ENCODE results near the gene PCDHA6. TPM values are rescaled to one million over a fixed set of nuclear protein-coding genes. Genes with fewer than 3 reads are reported as not detected.

PCDHA6 gene
- total RNA-seq, 1 donor from 2014 or later, result 12.5 TPM

- no peak for DNase-seq (ENCODE audit: low spot score, unreplicated experiment)
- Mint-ChIP-seq H3K4me3 (ENCODE audit: low read depth) (no peak overlapping the region), H3K27me3 (no peaks in the 10 kb centered on the region), H3K4me1 (ENCODE audit: low read depth) (no peaks in the 10 kb centered on the region), H3K27ac (peak overlapping the region; percentile 20), H3K9me3 (ENCODE audit: low read depth) (peaks cover 46% of the 10 kb centered on the region), H3K36me3 (ENCODE audit: insufficient read depth) (peaks cover 74% of the 10 kb centered on the region)
- no peak for TF ChIP-seq CTCF (IDR thresholded peaks at IDR 0.05; ENCODE audit: unreplicated experiment)
Measured at GRCh38 chr5:140877262-140877581, 49.5 kb downstream of the PCDHA6 start.

Other genes starting within 250 kb of the PCDHA6 start
- gene CD14, start 194.8 kb upstream of the PCDHA6 start, total RNA-seq, result 0.36 TPM in 1 of 2 replicates, not detected in the other
- gene TMCO6, start 188.5 kb upstream of the PCDHA6 start, total RNA-seq, result 25.9 and 27.5 TPM in 2 replicates
- 62.4 and 63.9 TPM in 2 replicates for gene NDUFA2, start 180.3 kb upstream of the PCDHA6 start, total RNA-seq
- 76.1 and 85.2 TPM in 2 replicates for gene IK, start 180.1 kb upstream of the PCDHA6 start, total RNA-seq
- gene WDR55, start 163.1 kb upstream of the PCDHA6 start, total RNA-seq, result 26.0 and 26.9 TPM in 2 replicates
- 3.1 and 4.0 TPM in 2 replicates for gene DND1, start 154.4 kb upstream of the PCDHA6 start, total RNA-seq
- gene HARS1, start 136.6 kb upstream of the PCDHA6 start, total RNA-seq, result 77.7 and 78.9 TPM in 2 replicates
- 44.7 and 47.5 TPM in 2 replicates for gene HARS2, start 136.5 kb upstream of the PCDHA6 start, total RNA-seq
- 67.6 and 67.7 TPM in 2 replicates for gene ZMAT2, start 127.5 kb upstream of the PCDHA6 start, total RNA-seq
- not detected in 2 replicates for gene PCDHA1, start 41.8 kb upstream of the PCDHA6 start, total RNA-seq
- gene PCDHA2, start 33.1 kb upstream of the PCDHA6 start, total RNA-seq, result 5.6 and 5.9 TPM in 2 replicates
- 1.5 and 2.4 TPM in 2 replicates for gene PCDHA3, start 26.9 kb upstream of the PCDHA6 start, total RNA-seq
- gene PCDHA4, start 20.9 kb upstream of the PCDHA6 start, total RNA-seq, result 27.8 and 28.6 TPM in 2 replicates
- gene PCDHA5, start 6.3 kb upstream of the PCDHA6 start, total RNA-seq, result 3.4 and 4.4 TPM in 2 replicates
- gene PCDHA7, start 6.3 kb downstream of the PCDHA6 start, total RNA-seq, result 4.3 and 4.9 TPM in 2 replicates
- 4.9 and 5.1 TPM in 2 replicates for gene PCDHA8, start 13.2 kb downstream of the PCDHA6 start, total RNA-seq
- 3.4 and 3.8 TPM in 2 replicates for gene PCDHA9, start 20.4 kb downstream of the PCDHA6 start, total RNA-seq
- gene PCDHA10, start 27.9 kb downstream of the PCDHA6 start, total RNA-seq, result 18.3 and 19.2 TPM in 2 replicates
- 10.0 and 10.5 TPM in 2 replicates for gene PCDHA11, start 41.0 kb downstream of the PCDHA6 start, total RNA-seq
- 12.9 and 13.7 TPM in 2 replicates for gene PCDHA12, start 47.3 kb downstream of the PCDHA6 start, total RNA-seq
- 3.5 and 3.9 TPM in 2 replicates for gene PCDHA13, start 54.2 kb downstream of the PCDHA6 start, total RNA-seq
- gene PCDHAC1, start 98.3 kb downstream of the PCDHA6 start, total RNA-seq, result 7.7 and 8.9 TPM in 2 replicates
- 1.8 and 1.9 TPM in 2 replicates for gene PCDHAC2, start 138.5 kb downstream of the PCDHA6 start, total RNA-seq
- gene PCDHB1, start 223.4 kb downstream of the PCDHA6 start, total RNA-seq, result 0.29 and 0.31 TPM in 2 replicates